ENCODE results near the gene RCL1. TPM values are rescaled to one million over a fixed set of nuclear protein-coding genes. Genes with fewer than 3 reads are reported as not detected.
"Not testable (repeated sequence)": the region's sequence is repeated elsewhere in the genome, so short reads cannot be mapped to it uniquely, and the experiment has no call there.

Gene RCL1
- total RNA-seq, 1 donor from 2014 or later: 34.5 TPM

DNA sequence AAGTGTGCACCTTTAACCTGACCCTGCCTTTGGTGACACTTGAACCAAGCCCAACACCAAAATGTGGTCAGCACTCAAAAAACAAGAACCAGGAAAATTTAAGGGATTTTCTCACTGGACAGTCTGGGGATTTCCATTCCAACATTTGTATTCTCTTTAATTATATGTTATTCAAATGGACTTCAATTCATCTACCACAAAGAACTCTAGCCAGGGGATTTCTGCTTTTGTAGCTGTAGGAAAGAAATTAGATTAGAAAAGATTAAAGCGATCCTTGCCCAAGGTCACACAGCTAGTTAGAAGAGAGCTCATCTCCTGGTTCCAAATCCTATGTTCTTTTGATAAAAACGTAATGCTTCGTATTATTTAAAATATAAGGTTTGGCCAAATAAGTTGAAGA, 97.5 kb downstream of the RCL1 start:
- intact Hi-C loops (cut with micrococcal nuclease): no loop called here
- Mint-ChIP-seq H3K9me3 (peaks cover 6% of the 10 kb centered on the region), H3K27ac (no peak overlapping the region), H3K27me3 (ENCODE audit: low read depth) (no peaks in the 10 kb centered on the region), H3K36me3 (ENCODE audit: low read depth) (peaks cover 9% of the 10 kb centered on the region), H3K4me3 (ENCODE audit: low read depth) (no peak overlapping the region), H3K4me1 (ENCODE audit: low read depth) (peaks cover 11% of the 10 kb centered on the region)
- no peak for DNase-seq (ENCODE audit: low spot score)

DNA sequence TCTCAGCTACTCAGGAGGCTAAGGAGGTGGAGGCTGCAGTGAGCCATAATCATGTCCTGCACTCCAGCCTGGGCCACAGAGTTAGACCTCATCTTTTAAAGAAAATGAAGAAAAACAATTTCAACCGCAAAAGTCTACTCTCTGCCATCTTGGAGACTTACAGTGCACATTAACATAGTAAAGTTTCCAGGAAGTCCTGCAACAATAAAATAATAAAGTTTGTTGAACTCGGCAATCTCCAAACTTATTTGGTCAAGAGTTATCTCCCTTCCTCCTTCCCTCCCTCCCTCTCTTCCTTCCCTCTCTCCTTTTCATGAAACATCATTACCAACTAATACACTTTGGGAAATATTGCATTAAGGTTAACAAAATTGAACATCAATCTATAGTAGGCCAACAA, 98.2 kb downstream of the RCL1 start:
- Mint-ChIP-seq H3K4me3 (ENCODE audit: low read depth) (no peak overlapping the region), H3K9me3 (peaks cover 6% of the 10 kb centered on the region), H3K4me1 (ENCODE audit: low read depth) (peaks cover 13% of the 10 kb centered on the region), H3K27ac (no peak overlapping the region), H3K27me3 (ENCODE audit: low read depth) (no peaks in the 10 kb centered on the region), H3K36me3 (ENCODE audit: low read depth) (peaks cover 9% of the 10 kb centered on the region)
- intact Hi-C loops (cut with micrococcal nuclease): no loop called here
- DNase-seq (ENCODE audit: low spot score): no peak

DNA sequence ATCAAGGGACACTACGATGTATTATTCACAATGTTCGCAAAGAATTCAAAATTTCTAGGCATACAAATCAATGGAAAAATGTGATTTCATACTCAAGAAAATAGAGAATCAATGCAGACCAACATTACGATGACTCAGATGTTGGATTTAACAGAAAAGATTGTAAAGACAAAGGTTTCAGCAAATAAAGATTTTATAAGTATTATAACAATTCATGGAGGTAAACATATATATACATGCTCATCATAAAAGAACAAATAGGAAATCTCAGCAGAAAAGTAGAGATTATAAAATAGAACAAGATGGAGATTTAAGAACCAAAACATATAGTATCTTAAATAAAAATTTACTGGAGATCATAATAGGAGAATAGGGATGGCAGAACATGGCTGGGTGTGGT, 98.9 kb downstream of the RCL1 start:
- H3K27ac Mint-ChIP-seq: no peak overlapping the region
- H3K27me3 Mint-ChIP-seq (ENCODE audit: low read depth): no peaks in the 10 kb centered on the region
- peaks cover 14% of the 10 kb centered on the region for H3K4me1 Mint-ChIP-seq (ENCODE audit: low read depth)
- intact Hi-C loops (cut with micrococcal nuclease): no loop called here
- peaks cover 9% of the 10 kb centered on the region for H3K36me3 Mint-ChIP-seq (ENCODE audit: low read depth)
- H3K4me3 Mint-ChIP-seq (ENCODE audit: low read depth): no peak overlapping the region
- H3K9me3 Mint-ChIP-seq: peaks cover 6% of the 10 kb centered on the region
- DNase-seq (ENCODE audit: low spot score): no peak

DNA sequence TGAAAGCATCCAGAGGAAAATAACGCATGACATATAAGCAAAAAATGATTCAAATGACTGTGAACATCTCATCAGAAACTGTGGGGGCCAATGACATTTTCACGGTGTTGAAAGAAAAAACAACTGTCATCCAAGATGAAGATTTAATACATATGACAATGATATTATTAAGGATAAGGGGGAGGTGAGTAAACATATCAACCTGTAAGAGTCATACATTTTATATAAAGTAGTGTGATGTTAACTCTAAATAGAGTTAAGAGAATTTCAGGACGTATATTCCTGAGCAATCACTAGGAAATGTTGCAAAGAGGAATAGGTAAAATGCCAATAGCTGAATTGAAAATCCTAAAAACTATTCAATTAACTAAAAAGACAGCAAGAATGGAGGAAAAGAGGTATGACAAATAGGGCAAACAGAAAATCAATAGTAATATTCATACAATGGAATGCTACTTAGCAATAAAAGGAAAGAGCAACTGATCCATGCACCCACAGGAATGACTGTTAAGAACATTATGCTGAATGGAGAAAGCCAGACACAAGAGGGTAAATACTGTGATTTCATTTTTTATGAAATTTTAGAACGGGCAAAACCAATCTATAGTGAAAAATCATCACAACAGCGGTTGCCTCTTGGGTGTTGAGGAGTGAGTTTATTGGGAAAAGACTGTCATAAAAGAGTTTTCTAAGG, 99.9 kb downstream of the RCL1 start:
- no peaks in the 10 kb centered on the region for H3K27me3 Mint-ChIP-seq (ENCODE audit: low read depth)
- H3K27ac Mint-ChIP-seq: no peak overlapping the region
- H3K36me3 Mint-ChIP-seq (ENCODE audit: low read depth): peaks cover 17% of the 10 kb centered on the region
- intact Hi-C loops (cut with micrococcal nuclease): no loop called here
- H3K4me3 Mint-ChIP-seq (ENCODE audit: low read depth): no peak overlapping the region
- peaks cover 14% of the 10 kb centered on the region for H3K9me3 Mint-ChIP-seq
- H3K4me1 Mint-ChIP-seq (ENCODE audit: low read depth): peaks cover 14% of the 10 kb centered on the region
- DNase-seq (ENCODE audit: low spot score): no peak

DNA sequence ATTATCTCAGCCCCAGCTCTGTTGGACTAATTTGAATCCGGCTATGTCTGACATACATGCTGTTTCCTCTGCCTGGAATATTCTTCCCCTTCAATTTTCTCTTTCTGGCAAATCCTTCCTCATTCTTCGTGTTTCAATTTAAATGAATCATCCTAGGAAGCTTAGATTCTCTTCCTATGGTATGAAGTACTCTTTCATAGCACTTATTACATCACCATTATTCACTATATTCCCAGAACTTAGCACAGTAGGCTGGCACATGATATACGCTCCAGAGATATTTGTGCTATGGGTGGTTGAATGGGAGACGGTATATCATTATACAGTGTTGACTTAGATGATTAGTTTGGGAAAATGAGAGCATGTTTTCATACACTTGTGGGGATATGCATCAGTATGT, 101.3 kb downstream of the RCL1 start:
- Mint-ChIP-seq H3K4me3 (ENCODE audit: low read depth) (no peak overlapping the region), H3K27ac (no peak overlapping the region), H3K9me3 (peaks cover 28% of the 10 kb centered on the region)

DNA sequence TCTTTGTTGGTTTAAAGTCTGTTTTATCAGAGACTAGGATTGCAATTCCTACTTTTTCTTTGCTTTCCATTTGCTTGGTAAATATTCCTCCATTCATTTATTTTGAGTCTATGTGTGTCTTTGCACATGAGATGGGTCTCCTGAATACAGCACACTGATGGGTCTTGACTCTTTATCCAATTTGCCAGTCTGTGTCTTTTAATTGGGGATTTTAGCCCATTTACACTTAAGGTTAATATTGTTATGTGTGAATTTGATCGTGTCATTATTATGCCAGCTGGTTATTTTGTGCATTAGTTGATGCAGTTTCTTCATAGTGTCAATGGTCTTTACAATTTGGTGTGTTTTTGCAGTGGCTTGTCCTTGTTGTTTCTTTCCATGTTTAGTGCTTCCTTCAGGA, 107.1 kb downstream of the RCL1 start:
- Mint-ChIP-seq H3K9me3 (peaks cover 46% of the 10 kb centered on the region), H3K36me3 (ENCODE audit: low read depth) (peaks cover 47% of the 10 kb centered on the region)
- intact Hi-C loops (cut with micrococcal nuclease); H3K4me3 Mint-ChIP-seq (ENCODE audit: low read depth); H3K27me3 Mint-ChIP-seq (ENCODE audit: low read depth); H3K27ac Mint-ChIP-seq; DNase-seq (ENCODE audit: low spot score); H3K4me1 Mint-ChIP-seq (ENCODE audit: low read depth): not testable (repeated sequence)

More for the DNA sequence above, 101.3 kb downstream of the RCL1 start:
- no peak for DNase-seq (ENCODE audit: low spot score)
- Mint-ChIP-seq H3K36me3 (ENCODE audit: low read depth) (peaks cover 29% of the 10 kb centered on the region), H3K4me1 (ENCODE audit: low read depth) (peaks cover 14% of the 10 kb centered on the region), H3K27me3 (ENCODE audit: low read depth) (no peaks in the 10 kb centered on the region)
- intact Hi-C loops (cut with micrococcal nuclease): no loop called here

DNA sequence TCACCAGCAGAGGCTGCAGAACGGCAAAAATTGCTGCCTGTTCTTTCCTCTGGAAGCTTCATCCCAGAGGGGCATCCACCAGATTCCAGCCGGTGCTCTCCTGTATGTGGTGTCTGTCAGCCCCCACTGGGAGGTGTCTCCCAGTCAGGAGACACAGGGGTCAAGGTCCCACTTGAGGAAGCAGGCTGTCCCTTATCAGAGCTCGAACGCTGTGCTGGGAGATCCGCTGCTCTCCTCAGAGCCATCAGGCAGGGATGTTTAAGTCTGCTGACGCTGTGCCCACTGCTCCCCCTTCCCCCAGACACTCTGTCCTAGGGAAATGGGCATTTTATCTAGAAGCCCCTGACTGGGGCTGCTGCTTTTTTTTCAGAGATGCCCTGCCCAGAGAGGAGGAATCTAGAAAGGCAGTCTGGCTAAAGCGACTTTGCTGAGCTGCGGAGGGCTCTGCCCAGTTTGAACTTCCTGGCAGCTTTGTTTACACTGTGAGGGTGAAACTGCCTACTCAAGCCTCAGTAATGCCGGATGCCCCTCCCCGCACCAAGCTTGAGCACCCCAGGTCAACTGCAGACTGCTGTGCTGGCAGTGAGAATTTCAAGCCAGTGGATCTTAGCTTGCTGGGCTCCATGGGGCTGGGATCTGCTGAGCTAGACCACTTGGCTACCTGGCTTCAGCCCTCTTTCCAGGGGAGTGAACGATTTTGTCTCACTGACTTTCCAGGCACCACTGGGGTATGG, 108.8 kb downstream of the RCL1 start:
- H3K4me1 Mint-ChIP-seq (ENCODE audit: low read depth); H3K27me3 Mint-ChIP-seq (ENCODE audit: low read depth); H3K4me3 Mint-ChIP-seq (ENCODE audit: low read depth); intact Hi-C loops (cut with micrococcal nuclease): not testable (repeated sequence)
- Mint-ChIP-seq H3K9me3 (peaks cover 46% of the 10 kb centered on the region), H3K36me3 (ENCODE audit: low read depth) (peaks cover 45% of the 10 kb centered on the region), H3K27ac (peak overlapping the region; percentile 8)
- peak; percentile 25 for DNase-seq (ENCODE audit: low spot score)

DNA sequence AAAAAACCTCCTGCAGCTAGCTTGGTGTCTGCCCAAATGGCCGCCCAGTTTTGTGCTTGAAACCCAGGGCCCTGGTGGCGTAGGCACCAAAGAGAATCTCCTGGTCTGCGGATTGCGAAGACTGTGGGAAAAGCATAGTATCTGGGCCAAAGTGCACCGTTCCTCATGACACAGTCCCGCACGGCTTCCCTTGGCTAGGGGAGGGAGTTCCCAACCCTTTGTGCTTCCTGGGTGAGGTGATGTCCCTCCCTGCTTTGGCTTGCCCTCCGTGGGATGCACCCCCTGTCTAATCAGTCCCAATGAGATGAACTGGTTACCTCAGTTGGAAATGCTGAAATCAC, 109.4 kb downstream of the RCL1 start:
- no peak for DNase-seq (ENCODE audit: low spot score)
- H3K9me3 Mint-ChIP-seq: peaks cover 42% of the 10 kb centered on the region
- H3K4me3 Mint-ChIP-seq (ENCODE audit: low read depth): no peak overlapping the region
- no peak overlapping the region for H3K27ac Mint-ChIP-seq
- no peaks in the 10 kb centered on the region for H3K27me3 Mint-ChIP-seq (ENCODE audit: low read depth)
- H3K4me1 Mint-ChIP-seq (ENCODE audit: low read depth): peaks cover 6% of the 10 kb centered on the region
- intact Hi-C loops (cut with micrococcal nuclease): no loop called here
- H3K36me3 Mint-ChIP-seq (ENCODE audit: low read depth): peaks cover 43% of the 10 kb centered on the region

DNA sequence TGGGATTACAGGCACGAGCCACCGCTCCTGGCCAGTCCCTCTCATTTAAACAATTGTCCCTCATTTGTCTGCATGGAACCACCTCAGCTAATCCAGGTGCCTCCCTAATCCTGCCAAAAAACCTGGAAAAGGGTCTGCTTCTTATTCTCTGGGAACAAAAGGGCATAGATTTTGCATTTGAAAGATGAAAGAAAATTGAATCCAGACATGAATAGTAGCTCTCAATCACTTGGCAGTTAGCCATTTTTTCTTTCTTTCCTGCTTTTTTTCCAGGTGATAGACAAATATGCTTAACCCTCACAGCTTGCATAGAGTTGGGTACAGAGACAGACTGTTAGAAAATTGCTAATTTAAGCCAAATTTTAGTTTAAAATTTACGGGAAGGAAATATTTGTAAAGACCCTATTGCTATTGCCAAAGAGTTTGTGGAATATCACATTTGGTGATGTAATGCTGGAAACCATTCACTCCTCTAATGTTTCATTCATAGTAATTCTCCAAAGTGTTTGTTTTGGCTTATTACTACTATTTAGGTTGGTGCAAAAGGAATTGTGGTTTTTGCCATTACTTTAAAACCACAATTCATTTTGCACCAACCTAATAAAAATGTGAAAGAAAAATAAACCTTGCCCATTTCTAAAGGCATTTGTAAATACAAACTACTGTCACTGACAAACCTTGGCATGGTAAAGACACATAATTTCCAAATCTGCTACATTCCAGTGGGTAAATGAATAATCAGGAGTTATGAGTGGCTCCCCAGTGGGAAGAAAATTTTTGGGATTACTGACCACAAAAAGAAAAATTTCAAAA, 111.8 kb downstream of the RCL1 start:
- peaks cover 18% of the 10 kb centered on the region for H3K9me3 Mint-ChIP-seq
- intact Hi-C loops (cut with micrococcal nuclease): no loop called here
- no peak overlapping the region for H3K27ac Mint-ChIP-seq
- DNase-seq (ENCODE audit: low spot score): no peak
- H3K27me3 Mint-ChIP-seq (ENCODE audit: low read depth): no peaks in the 10 kb centered on the region
- no peak overlapping the region for H3K4me3 Mint-ChIP-seq (ENCODE audit: low read depth)
- peaks cover 22% of the 10 kb centered on the region for H3K36me3 Mint-ChIP-seq (ENCODE audit: low read depth)
- peaks cover 6% of the 10 kb centered on the region for H3K4me1 Mint-ChIP-seq (ENCODE audit: low read depth)

DNA sequence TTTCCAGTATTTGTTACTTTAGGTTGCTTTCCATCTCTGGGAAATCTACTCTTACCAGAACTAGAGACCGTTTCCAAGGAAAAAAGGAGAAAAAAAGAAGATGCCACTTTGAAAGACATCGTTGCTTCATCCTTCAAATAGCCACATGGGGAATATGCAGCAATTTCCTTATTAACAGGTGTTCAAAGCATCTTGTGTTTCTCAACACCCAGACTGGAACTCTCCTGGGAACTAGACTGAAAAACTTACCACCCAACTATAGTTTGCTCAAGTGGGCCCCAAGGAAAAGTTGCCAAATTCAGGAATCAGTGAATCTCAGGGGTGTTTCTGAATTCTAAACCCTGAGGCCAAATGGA, 112.4 kb downstream of the RCL1 start:
- no peak overlapping the region for H3K4me3 Mint-ChIP-seq (ENCODE audit: low read depth)
- H3K36me3 Mint-ChIP-seq (ENCODE audit: low read depth): peaks cover 17% of the 10 kb centered on the region
- peaks cover 13% of the 10 kb centered on the region for H3K9me3 Mint-ChIP-seq
- intact Hi-C loops (cut with micrococcal nuclease): no loop called here
- H3K27me3 Mint-ChIP-seq (ENCODE audit: low read depth): no peaks in the 10 kb centered on the region
- no peak overlapping the region for H3K27ac Mint-ChIP-seq
- peaks cover 8% of the 10 kb centered on the region for H3K4me1 Mint-ChIP-seq (ENCODE audit: low read depth)
- no peak for DNase-seq (ENCODE audit: low spot score)

Other genes with a start within 250 kb of the RCL1 start
- gene PLPP6, start 130.7 kb upstream of the RCL1 start, total RNA-seq: 4.8 and 5.9 TPM in 2 replicates
- gene SPATA6L, start 126.5 kb upstream of the RCL1 start, total RNA-seq: 0.21 and 0.68 TPM in 2 replicates
- 10.0 and 10.2 TPM in 2 replicates for gene CDC37L1, start 113.4 kb upstream of the RCL1 start, total RNA-seq
- gene AK3, start 51.7 kb upstream of the RCL1 start, total RNA-seq: 33.9 and 34.5 TPM in 2 replicates
- gene JAK2, start 192.3 kb downstream of the RCL1 start, total RNA-seq: 29.4 and 32.3 TPM in 2 replicates

Measured in activated T-helper 2 cell treated with anti-CD3 and anti-CD28 coated beads, Interferon-gamma antibody, Interleukin-2, Interleukin-4, amounts not matched to agents 10 μg/mL and 5 μg/mL and 100 μg/mL, durations not matched to agents 14 hours and 24 hours and 36 hours (primary cell).